B cell (primary cell): ENCODE measurements around the gene HOXD3. TPM values are rescaled to one million over a fixed set of nuclear protein-coding genes. Genes with fewer than 3 reads are reported as not detected.
A peak's percentile ranks its signal among the peaks of the same experiment; 100 is the strongest.

Experiments used
- ATAC-seq: fragments of 200-7000 bp; cut with Tn5 transposase; one replicate; pipeline ENCODE4 v1.10.0; 2021; ENCODE audit warnings: low read depth, mild to moderate bottlenecking, moderate number of reproducible peaks, moderate library complexity
- CTCF ChIA-PET: fragments of 350-600 bp; sonication (Branson Sonifier 250); formaldehyde crosslinking; loops from one replicate; lab custom pipeline; 2021; ENCODE audit warnings: antibody characterized with exemption, inconsistent platforms; lab: Charles Lee
- POLR2A ChIA-PET: fragments of 350-600 bp; sonication (Branson Sonifier 250); formaldehyde crosslinking; loops from one replicate; lab custom pipeline; 2021; ENCODE audit warnings: antibody characterized with exemption; lab: Charles Lee
- DNase-seq: peaks from one replicate; pipeline ENCODE4 v3.0.0; 2013
- H2AFZ ChIP-seq: 2 replicates; pipeline ENCODE4 v1.6.1; 2012; ENCODE audit warnings: mild to moderate bottlenecking, low read depth, low read length; ENCODE audit not compliant: insufficient read depth, poor library complexity, severe bottlenecking
- H3K27ac ChIP-seq, 2 donors: 1 replicate in 1 of 2; 2 replicates in 1 of 2; pipeline ENCODE4 v1.5.1; 2012 to 2013; ENCODE audit warnings: low read length in 2 of 2, mild to moderate bottlenecking in 2 of 2, moderate library complexity in 1 of 2
- H3K27me3 ChIP-seq, 4 experiments: fragments of 200-600 bp in 1 of 4; sonication (generic) in 1 of 4; replicated peaks in 1 of 4; 1 replicate in 2 of 4; 2 replicates in 2 of 4; pipeline versions ENCODE4 v1.6.1 to v1.7.0; 2013 to 2016; ENCODE audit warnings: low read length in 3 of 4, mild to moderate bottlenecking in 2 of 4, mixed read lengths in 1 of 4, moderate library complexity in 1 of 4; ENCODE audit not compliant: insufficient read depth in 4 of 4, control insufficient read depth in 3 of 4; ENCODE audit errors: control extremely low read depth in 1 of 4
- H3K36me3 ChIP-seq, 2 experiments: replicated peaks in 1 of 2; 1 replicate in 1 of 2; 2 replicates in 1 of 2; pipeline versions ENCODE4 v1.6.1 to v1.7.1; 2013; ENCODE audit warnings: low read length in 1 of 2; ENCODE audit not compliant: insufficient read depth in 2 of 2, control insufficient read depth in 1 of 2; ENCODE audit errors: control extremely low read depth in 1 of 2, extremely low read depth in 1 of 2
- H3K4me1 ChIP-seq, 2 donors: fragments of 200-600 bp in 1 of 2; sonication (generic) in 1 of 2; 1 replicate in 1 of 2; 2 replicates in 1 of 2; pipeline versions ENCODE4 v1.5.1 to v1.6.1; 2013 to 2017; ENCODE audit warnings: low read length in 2 of 2; ENCODE audit not compliant: control insufficient read depth in 2 of 2, insufficient read depth in 2 of 2
- H3K4me2 ChIP-seq: replicated peaks from 2 replicates; pipeline ENCODE3; 2012; ENCODE audit warnings: mild to moderate bottlenecking, low read depth, low read length; ENCODE audit not compliant: poor library complexity, severe bottlenecking
- H3K4me3 ChIP-seq, 5 experiments: fragments of 200-600 bp in 1 of 5; sonication (generic) in 1 of 5; 1 replicate in 3 of 5; 2 replicates in 2 of 5; pipeline versions ENCODE4 v1.5.1 to v1.7.0; 2011 to 2016; ENCODE audit warnings: low read length in 4 of 5, mild to moderate bottlenecking in 4 of 5, low read depth in 2 of 5, control low read depth in 1 of 5, moderate library complexity in 1 of 5; ENCODE audit not compliant: insufficient read depth in 1 of 5; ENCODE audit errors: control extremely low read depth in 1 of 5, extremely low read depth in 1 of 5
- H3K79me2 ChIP-seq: fragments of 200-600 bp; sonication (generic); one replicate; pipeline ENCODE4 v1.6.0; 2016; ENCODE audit warnings: low read length; ENCODE audit not compliant: control insufficient read depth, insufficient read depth
- H3K9ac ChIP-seq: fragments of 200-600 bp; sonication (generic); 2 replicates; pipeline ENCODE4 v1.6.1; 2017; ENCODE audit warnings: mild to moderate bottlenecking, low read length, moderate library complexity
- H3K9me3 ChIP-seq, 3 donors: one replicate each; pipeline versions ENCODE4 v1.6.1 to v1.7.1; 2013; ENCODE audit warnings: low read length in 2 of 3; ENCODE audit not compliant: control insufficient read depth in 2 of 3, insufficient read depth in 1 of 3; ENCODE audit errors: control extremely low read depth in 1 of 3
- H4K20me1 ChIP-seq: 2 replicates; pipeline ENCODE4 v1.6.0; 2012; ENCODE audit warnings: mild to moderate bottlenecking, low read length; ENCODE audit not compliant: insufficient read depth, control insufficient read depth, poor library complexity, severe bottlenecking
- H3K27ac Mint-ChIP-seq: one replicate; pipeline ENCODE4 v1.8.0; 2021; ENCODE audit warnings: mixed read lengths
- H3K27me3 Mint-ChIP-seq: one replicate; pipeline ENCODE4 v1.8.0; 2021; ENCODE audit warnings: mixed read lengths
- H3K4me1 Mint-ChIP-seq: one replicate; pipeline ENCODE4 v1.8.0; 2021; ENCODE audit warnings: mixed read lengths
- H3K4me3 Mint-ChIP-seq: one replicate; pipeline ENCODE4 v1.8.0; 2021; ENCODE audit warnings: mixed read lengths
- H3K9me3 Mint-ChIP-seq: one replicate; pipeline ENCODE4 v1.8.0; 2022; ENCODE audit warnings: mixed read lengths; ENCODE audit not compliant: insufficient read depth
- EZH2 ChIP-seq: IDR thresholded peaks from 2 replicates; pipeline ENCODE4 v1.6.1; 2012; ENCODE audit warnings: borderline replicate concordance, low read depth, mild to moderate bottlenecking, moderate library complexity, low read length; ENCODE audit not compliant: insufficient read depth, poor library complexity, severe bottlenecking
- WGBS: methylation state at CpG from one replicate; pipeline ENCODE4 v1.1.5; 2013; ENCODE audit warnings: missing lambda C conversion rate; ENCODE audit not compliant: insufficient coverage; 5-methylcytosine and 5-hydroxymethylcytosine counted together
- intact Hi-C: fragments of 100-400 bp; cut with micrococcal nuclease; formaldehyde crosslinking; loops from one replicate; pipeline ENCODE4 v1.10.0; 2022
- polyA plus RNA-seq: library from polyadenylated mRNA; depleted of rRNA; stranded (reverse); fragments of >200 nt; gene quantifications from 2 replicates; pipeline ENCODE4 v1.2.3, GENCODE V29; 2012
- total RNA-seq, 2 donors: library from RNA; stranded (reverse); fragments of 120-200 nt in 1 of 2; gene quantifications; 1 replicate in 1 of 2; 2 replicates in 1 of 2; pipeline versions ENCODE4 v1.2.3 to v1.2.4, GENCODE V29; 2013 to 2022
- TF ChIP-seq, protein P1 (sequence below): fragments of 200-600 bp; IDR thresholded peaks from one replicate; pipeline ENCODE4 v1.8.0; 2022; ENCODE audit warnings: antibody characterized with exemption, mild to moderate bottlenecking

HOXD3 gene
- total and polyA plus RNA-seq, 2 donors (not counting 1 experiment from before 2014, with no cell fraction given) = not detected

DNA sequence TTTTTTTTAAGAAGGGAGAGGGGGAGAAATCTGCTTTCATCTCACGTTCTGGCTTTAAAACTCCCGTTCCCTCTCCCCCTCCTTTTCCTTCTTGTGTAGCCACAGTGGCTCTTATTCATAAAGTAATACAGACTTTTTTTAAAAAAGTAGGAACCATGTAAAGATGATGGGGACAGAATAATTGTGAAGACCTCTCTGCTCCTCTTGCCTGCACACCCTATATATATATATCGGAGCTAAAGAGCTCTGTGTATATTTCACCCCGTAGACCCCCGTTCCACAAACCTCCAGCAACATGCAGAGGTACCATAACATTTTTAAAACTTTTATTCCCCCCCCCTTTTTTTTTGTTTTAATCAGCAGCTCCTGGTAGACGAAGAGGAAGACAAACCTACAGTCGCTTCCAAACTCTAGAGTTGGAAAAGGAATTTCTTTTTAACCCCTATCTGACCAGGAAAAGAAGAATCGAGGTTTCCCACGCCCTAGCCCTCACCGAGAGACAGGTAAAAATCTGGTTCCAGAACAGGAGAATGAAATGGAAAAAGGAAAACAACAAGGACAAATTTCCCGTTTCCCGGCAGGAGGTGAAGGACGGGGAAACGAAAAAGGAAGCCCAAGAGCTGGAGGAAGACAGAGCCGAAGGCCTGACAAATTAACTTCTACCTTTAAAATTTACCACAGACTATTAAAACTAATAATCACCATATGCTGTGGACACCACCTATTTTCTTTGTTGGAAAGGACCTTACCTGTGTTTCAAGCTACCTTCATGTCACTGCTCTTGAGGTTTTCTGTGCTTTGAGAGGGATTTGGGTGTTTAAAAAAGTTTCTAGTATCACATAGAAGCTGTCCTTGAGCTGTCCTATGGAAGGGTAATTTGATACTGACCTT, 25.9 kb upstream of the HOXD3 start:
- no peaks in the 10 kb centered on the region for H3K36me3 ChIP-seq
- no peak overlapping the region for H3K27ac ChIP-seq
- H3K4me1 Mint-ChIP-seq = peaks cover 34% of the 10 kb centered on the region
- peak overlapping the region in 1 of 5 experiments; percentile 29 for H3K4me3 ChIP-seq
- peaks cover 0 to 17% (median 0%) of the 10 kb centered on the region in 3 donors for H3K9me3 ChIP-seq
- TF ChIP-seq, protein P1, sequence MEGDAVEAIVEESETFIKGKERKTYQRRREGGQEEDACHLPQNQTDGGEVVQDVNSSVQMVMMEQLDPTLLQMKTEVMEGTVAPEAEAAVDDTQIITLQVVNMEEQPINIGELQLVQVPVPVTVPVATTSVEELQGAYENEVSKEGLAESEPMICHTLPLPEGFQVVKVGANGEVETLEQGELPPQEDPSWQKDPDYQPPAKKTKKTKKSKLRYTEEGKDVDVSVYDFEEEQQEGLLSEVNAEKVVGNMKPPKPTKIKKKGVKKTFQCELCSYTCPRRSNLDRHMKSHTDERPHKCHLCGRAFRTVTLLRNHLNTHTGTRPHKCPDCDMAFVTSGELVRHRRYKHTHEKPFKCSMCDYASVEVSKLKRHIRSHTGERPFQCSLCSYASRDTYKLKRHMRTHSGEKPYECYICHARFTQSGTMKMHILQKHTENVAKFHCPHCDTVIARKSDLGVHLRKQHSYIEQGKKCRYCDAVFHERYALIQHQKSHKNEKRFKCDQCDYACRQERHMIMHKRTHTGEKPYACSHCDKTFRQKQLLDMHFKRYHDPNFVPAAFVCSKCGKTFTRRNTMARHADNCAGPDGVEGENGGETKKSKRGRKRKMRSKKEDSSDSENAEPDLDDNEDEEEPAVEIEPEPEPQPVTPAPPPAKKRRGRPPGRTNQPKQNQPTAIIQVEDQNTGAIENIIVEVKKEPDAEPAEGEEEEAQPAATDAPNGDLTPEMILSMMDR = no peak
- TF ChIP-seq EZH2 = peak; percentile 53
- CTCF ChIA-PET = interaction anchor here (0.7 to 3.3 kb wide), 14 partner anchors 8 to 521 kb away, joined by 3 to 15 read pairs (median 5); partner anchors contain the start of gene HOXD1
- peak overlapping the region; percentile 71 for H3K4me2 ChIP-seq
- H3K9me3 Mint-ChIP-seq = no peaks in the 10 kb centered on the region
- DNase-seq = peak; percentile 29
- ATAC-seq = no peak
- WGBS = no CpG with 5 or more reads among the region's 15 CpGs
- peaks cover 26 to 45% of the 10 kb centered on the region in 2 donors for H3K4me1 ChIP-seq
- H3K27ac Mint-ChIP-seq = no peak overlapping the region
- POLR2A ChIA-PET = no interaction called here
- peak overlapping the region; percentile 63 for H3K4me3 Mint-ChIP-seq
- no peaks in the 10 kb centered on the region for H3K79me2 ChIP-seq
- intact Hi-C loops = loop anchor here (5.0 kb wide), 1 partner anchor 54 kb away; no protein-coding TSS in a partner anchor
- H3K27me3 Mint-ChIP-seq = peaks cover 77% of the 10 kb centered on the region
- H4K20me1 ChIP-seq = no peaks in the 10 kb centered on the region
- H3K27me3 ChIP-seq = peaks cover 0 to 84% (median 74%) of the 10 kb centered on the region in 4 experiments
- H3K9ac ChIP-seq = peak overlapping the region; percentile 30
- H2AFZ ChIP-seq = peak overlapping the region; percentile 23

DNA sequence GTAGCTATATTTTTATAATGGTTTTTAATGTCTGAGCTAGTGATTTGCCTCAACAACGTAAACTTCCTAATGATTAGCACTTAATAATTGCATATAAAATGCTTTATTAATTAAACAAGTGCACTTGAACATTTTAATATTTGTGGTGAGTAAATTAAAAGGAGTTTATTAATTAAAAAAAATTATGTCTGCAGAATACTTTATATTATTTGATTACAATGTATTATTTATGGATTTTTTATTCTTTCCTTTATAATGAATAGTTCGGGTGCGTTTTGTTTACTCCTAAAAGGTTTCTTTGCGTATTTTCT, 25.3 kb upstream of the HOXD3 start:
- Histone ChIP-seq H3K4me1 (peaks cover 28 to 51% of the 10 kb centered on the region in 2 donors), H3K36me3 (no peaks in the 10 kb centered on the region), H3K4me3 (peak overlapping the region in 1 of 5 experiments; percentile 54), H3K9me3 (peaks cover 0 to 19% (median 0%) of the 10 kb centered on the region in 3 donors), H3K79me2 (no peaks in the 10 kb centered on the region), H4K20me1 (no peaks in the 10 kb centered on the region), H2AFZ (no peak overlapping the region), H3K9ac (no peak overlapping the region), H3K27ac (no peak overlapping the region), H3K4me2 (peak overlapping the region; percentile 57), H3K27me3 (peaks cover 0 to 83% (median 73%) of the 10 kb centered on the region in 4 experiments)
- no CpG with 5 or more reads among the region's 4 CpGs for WGBS
- peaks cover 74% of the 10 kb centered on the region for H3K27me3 Mint-ChIP-seq
- intact Hi-C loops = loop anchor here (5.0 kb wide), 1 partner anchor 55 kb away; no protein-coding TSS in a partner anchor
- no peak overlapping the region for H3K27ac Mint-ChIP-seq
- ChIA-PET CTCF (interaction anchor here (0.8 to 3.3 kb wide), 8 partner anchors 9 to 520 kb away, joined by 3 to 15 read pairs (median 6); no protein-coding TSS in a partner anchor), POLR2A (no interaction called here)
- H3K9me3 Mint-ChIP-seq = no peaks in the 10 kb centered on the region
- H3K4me3 Mint-ChIP-seq = peak overlapping the region; percentile 84
- no peak for TF ChIP-seq EZH2
- TF ChIP-seq, protein P1 = no peak
- DNase-seq (no peak), ATAC-seq (no peak)
- H3K4me1 Mint-ChIP-seq = peaks cover 36% of the 10 kb centered on the region
